IMR-90 (cell line): ENCODE results near the gene NUP210L.

Source experiments
- BHLHE40 ChIP-seq: fragments of 150-350 bp; IDR thresholded peaks from 2 replicates; pipeline ENCODE4 v1.6.1; 2016; ENCODE audit warnings: mild to moderate bottlenecking, low read depth, low read length
- CEBPB ChIP-seq: IDR thresholded peaks from 2 replicates; pipeline ENCODE4 v1.6.1; 2012; ENCODE audit warnings: low read depth, low read length, improper control_type of control experiment
- CTCF ChIP-seq: conservative IDR thresholded peaks from 2 replicates; pipeline ENCODE4 v1.5.1; 2012; ENCODE audit warnings: mild to moderate bottlenecking, low read depth, low read length, improper control_type of control experiment
- MAFK ChIP-seq: IDR thresholded peaks from 2 replicates; pipeline ENCODE4 v1.6.1; 2012; ENCODE audit warnings: low read depth, low read length, improper control_type of control experiment
- POLR2A ChIP-seq: IDR thresholded peaks from 2 replicates; pipeline ENCODE4 v1.6.1; 2012; ENCODE audit warnings: mild to moderate bottlenecking, low read depth, low read length
- RCOR1 ChIP-seq: IDR thresholded peaks from 2 replicates; pipeline ENCODE4 v1.6.1; 2012; ENCODE audit warnings: mild to moderate bottlenecking, low read length, improper control_type of control experiment; ENCODE audit not compliant: insufficient replicate concordance

GRCh38 chr1:154019940-154020339, 134.9 kb downstream of the NUP210L start:
- TF ChIP-seq CTCF (no peak), POLR2A (no peak), MAFK (no peak), CEBPB (no peak), BHLHE40 (no peak), RCOR1 (no peak)
